ENCODE results near the gene TMEM187. TPM values are rescaled to one million over a fixed set of nuclear protein-coding genes. Genes with fewer than 3 reads are reported as not detected.

Gene TMEM187, protein sequence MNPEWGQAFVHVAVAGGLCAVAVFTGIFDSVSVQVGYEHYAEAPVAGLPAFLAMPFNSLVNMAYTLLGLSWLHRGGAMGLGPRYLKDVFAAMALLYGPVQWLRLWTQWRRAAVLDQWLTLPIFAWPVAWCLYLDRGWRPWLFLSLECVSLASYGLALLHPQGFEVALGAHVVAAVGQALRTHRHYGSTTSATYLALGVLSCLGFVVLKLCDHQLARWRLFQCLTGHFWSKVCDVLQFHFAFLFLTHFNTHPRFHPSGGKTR
- 1 to 10 TPM; 3.6 to 6.9 (median 6.1) TPM for total RNA-seq

DNA sequence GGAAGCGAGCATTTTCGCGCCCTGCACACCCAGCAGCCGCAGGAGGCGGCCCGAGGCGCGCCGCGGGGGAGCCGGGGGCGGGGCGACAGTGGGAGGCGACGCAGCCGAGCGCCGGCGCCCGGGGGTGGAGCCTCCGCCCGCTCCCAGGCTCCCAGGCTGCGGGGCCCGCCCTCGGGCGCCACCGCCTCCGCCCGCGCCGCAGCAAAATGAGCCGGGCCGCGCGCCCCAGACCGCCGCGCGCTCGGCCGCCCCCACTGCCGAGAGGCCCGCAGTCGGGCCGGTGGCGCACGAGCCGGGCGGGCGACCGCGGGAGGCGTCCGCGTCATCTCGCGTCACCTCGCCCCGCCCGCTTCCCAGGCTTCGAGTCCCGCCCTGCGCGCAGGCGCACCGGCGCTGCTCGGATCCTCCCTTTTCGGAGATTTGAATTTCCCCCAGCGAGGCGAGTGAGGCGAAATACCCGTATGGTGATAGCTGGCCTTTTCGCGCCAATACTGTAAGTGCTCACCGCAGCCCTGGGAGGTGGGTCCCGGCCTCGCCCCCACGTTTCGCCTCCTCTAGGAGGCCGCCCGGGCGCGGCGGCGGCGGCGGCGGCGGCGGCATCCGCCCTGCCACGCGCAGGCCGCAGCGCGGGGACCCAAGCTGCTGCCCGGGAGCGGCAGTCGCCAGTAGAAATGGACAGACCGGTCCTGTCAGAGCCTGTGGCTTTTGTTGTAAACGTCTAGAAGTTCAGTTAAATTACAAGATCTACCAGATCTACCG lies at the start of gene TMEM187:
Gene TMEM187 (plus strand): TSS at position 387 of the 759 bp plus-strand sequence. CDS start 9,309 bp downstream, outside the sequence.
- WGBS: 18% methylated on average over 17 of the region's 103 CpGs
- intact Hi-C loops (cut with DNase I): no loop called here
- TF ChIP-seq POLR2AphosphoS5 (IDR thresholded peaks at IDR 0.05): peak; percentile 69 to 70
- TF ChIP-seq, protein P1, sequence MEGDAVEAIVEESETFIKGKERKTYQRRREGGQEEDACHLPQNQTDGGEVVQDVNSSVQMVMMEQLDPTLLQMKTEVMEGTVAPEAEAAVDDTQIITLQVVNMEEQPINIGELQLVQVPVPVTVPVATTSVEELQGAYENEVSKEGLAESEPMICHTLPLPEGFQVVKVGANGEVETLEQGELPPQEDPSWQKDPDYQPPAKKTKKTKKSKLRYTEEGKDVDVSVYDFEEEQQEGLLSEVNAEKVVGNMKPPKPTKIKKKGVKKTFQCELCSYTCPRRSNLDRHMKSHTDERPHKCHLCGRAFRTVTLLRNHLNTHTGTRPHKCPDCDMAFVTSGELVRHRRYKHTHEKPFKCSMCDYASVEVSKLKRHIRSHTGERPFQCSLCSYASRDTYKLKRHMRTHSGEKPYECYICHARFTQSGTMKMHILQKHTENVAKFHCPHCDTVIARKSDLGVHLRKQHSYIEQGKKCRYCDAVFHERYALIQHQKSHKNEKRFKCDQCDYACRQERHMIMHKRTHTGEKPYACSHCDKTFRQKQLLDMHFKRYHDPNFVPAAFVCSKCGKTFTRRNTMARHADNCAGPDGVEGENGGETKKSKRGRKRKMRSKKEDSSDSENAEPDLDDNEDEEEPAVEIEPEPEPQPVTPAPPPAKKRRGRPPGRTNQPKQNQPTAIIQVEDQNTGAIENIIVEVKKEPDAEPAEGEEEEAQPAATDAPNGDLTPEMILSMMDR (IDR thresholded peaks at IDR 0.05): no peak

DNA sequence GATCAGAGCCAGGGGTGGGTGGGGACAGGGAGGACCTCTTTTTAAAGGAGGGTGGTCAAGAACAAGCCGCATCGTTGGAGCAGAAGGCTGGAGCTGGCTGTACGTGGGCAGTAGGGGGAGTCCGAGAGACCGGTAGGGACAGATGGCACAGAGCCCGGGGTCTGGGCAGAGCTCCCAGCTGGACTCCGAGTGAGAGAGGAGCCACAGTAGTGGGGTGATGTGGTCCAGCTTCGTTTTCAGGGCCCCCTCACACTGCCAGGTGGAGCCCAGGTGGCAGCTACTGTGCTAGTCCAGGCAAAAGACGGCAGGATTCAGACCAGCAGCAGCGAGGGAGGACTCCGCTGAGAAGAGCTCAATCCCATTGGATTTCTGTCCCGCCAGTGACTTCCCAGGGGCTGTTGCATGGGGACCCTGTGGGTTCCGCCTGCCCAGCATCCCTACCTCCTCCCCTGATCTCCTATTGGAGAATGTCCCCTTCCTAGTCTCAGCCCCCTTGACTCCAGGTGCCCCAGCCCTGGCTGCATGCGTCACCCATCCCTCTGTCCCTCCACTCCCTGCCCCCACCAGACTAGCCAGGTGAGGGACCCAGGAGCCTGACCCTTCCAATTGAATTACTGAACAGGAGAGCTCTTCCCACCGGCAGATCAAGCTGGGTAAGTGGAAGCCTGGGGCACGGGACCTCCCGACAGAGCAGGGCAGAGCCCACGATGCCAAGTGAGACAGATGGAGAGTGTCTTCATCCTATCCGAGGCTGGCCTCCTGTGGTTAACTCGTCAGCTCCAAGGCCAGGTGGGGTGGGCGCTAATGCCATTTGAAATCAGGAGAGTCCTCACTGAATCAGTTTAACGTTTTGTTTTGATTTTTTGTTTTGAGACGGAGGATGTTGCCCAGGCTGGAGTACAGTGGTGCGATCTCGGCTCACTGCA lies 49.4 kb upstream of the TMEM187 start:
- DNase-seq (ENCODE audit: extremely low spot score): no peak
- TF ChIP-seq POLR2A (IDR thresholded peaks at IDR 0.05; ENCODE audit: low read depth) (no peak), POLR2AphosphoS5 (IDR thresholded peaks at IDR 0.05) (peak in 1 of 2 donors; percentile 47), EP300 (IDR thresholded peaks at IDR 0.05) (no peak)
- TF ChIP-seq, protein P1 (IDR thresholded peaks at IDR 0.05): peak; percentile 36 to 65 (median 42)
- H3K4me3 ChIP-seq: no peak overlapping the region
- H3K36me3 ChIP-seq: no peaks in the 10 kb centered on the region
- 62% methylated on average over 14 of the region's 25 CpGs for WGBS
- H3K9me3 ChIP-seq: no peaks in the 10 kb centered on the region
- peak overlapping the region in 2 of 4 donors; percentile 16 to 30 for H3K27ac ChIP-seq (replicated peaks in 1 of 4)
- H3K27me3 ChIP-seq: no peaks in the 10 kb centered on the region
- intact Hi-C loops (cut with DNase I): no loop called here
- peaks cover 38 to 73% (median 62%) of the 10 kb centered on the region in 4 donors for H3K4me1 ChIP-seq

More for the DNA sequence above, at the start of gene TMEM187:
- peak within 1 kb of the TSS; percentile 65 to 81 (median 72) for H3K4me3 ChIP-seq
- peaks cover 35 to 45% (median 42%) of the 10 kb centered on the region in 4 donors for H3K4me1 ChIP-seq
- peak; percentile 96 for DNase-seq (ENCODE audit: extremely low spot score)
- H3K36me3 ChIP-seq: no peaks in the 10 kb centered on the region
- peak within 1 kb of the TSS; percentile 95 to 99 (median 98) for H3K27ac ChIP-seq (replicated peaks in 1 of 4)
- H3K9me3 ChIP-seq: no peaks in the 10 kb centered on the region
- no peaks in the 10 kb centered on the region for H3K27me3 ChIP-seq

DNA sequence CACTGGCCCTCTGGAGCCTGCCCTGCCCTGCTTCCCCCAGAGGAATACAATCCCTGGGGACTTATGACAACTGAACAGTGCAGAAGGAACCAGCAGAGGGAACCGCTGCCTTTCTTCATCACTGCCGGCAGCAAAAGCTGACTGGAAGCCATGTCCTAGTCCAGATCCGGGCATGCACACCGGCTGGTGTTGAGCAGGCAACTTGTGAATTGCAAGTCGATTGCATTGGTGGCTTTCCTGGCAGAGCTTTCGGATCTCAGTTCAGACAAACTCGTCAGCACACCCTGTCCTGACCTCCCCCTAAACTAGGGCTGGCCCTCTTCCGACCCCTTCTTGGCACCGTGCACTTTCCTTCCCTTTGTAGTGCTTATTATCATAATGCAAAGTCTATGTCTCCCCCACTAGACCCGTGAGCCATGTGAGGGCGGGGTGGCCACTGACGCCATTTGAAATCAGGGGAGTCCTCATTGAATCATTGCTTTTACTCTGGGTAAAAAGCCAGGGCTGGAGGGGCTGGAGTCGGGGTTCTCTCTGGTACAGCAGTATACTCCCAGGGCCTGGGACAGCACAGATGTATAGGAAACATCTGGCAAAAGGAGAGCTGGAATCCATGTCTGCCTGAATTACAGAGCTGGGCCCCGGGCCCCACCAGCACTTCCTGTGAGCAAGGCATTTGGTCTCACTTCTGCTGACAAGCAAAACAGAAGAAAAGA lies 48.2 kb upstream of the TMEM187 start:
- Histone ChIP-seq H3K36me3 (peaks cover 0 to 2% (median 0%) of the 10 kb centered on the region in 4 donors), H3K4me3 (peak overlapping the region in 1 of 4 donors; percentile 69), H3K9me3 (no peaks in the 10 kb centered on the region), H3K27ac (replicated peaks in 1 of 4) (peak overlapping the region in 3 of 4 donors; percentile 16 to 59 (median 41)), H3K27me3 (no peaks in the 10 kb centered on the region), H3K4me1 (peaks cover 47 to 81% (median 71%) of the 10 kb centered on the region in 4 donors)
- TF ChIP-seq, protein P1 (IDR thresholded peaks at IDR 0.05): peak in 2 of 3 experiments; percentile 11 to 18
- TF ChIP-seq POLR2AphosphoS5 (IDR thresholded peaks at IDR 0.05): peak; percentile 19 to 44
- TF ChIP-seq EP300 (IDR thresholded peaks at IDR 0.05): no peak
- no peak for TF ChIP-seq POLR2A (IDR thresholded peaks at IDR 0.05; ENCODE audit: low read depth)
- WGBS: 43% methylated on average over 10 of the region's 14 CpGs
- no peak for DNase-seq (ENCODE audit: extremely low spot score)
- intact Hi-C loops (cut with DNase I): no loop called here

DNA sequence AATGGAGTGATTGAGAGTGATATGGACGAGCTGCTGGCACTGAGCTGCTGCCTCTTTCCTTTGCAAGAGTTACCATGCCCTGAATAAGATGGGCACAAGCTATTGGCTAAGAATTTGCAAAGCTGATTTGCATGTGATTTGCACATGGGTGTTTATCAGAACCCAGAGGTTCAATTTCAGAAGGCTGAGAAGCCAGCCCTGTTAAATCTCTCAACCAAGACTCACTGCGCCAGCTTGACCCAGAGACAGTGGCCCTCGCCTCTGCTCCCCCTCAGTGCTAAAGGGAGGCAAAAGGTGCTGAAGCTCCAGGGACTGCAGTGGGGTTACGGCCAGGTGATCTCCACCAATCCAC lies 47.2 kb upstream of the TMEM187 start:
- Histone ChIP-seq H3K27ac (replicated peaks in 1 of 4) (peak overlapping the region in 3 of 4 donors; percentile 94 to 97 (median 97)), H3K27me3 (no peaks in the 10 kb centered on the region), H3K4me1 (peaks cover 49 to 87% (median 71%) of the 10 kb centered on the region in 4 donors), H3K9me3 (no peaks in the 10 kb centered on the region), H3K4me3 (peak overlapping the region; percentile 59 to 69 (median 63)), H3K36me3 (peaks cover 0 to 13% (median 6%) of the 10 kb centered on the region in 4 donors)
- intact Hi-C loops (cut with DNase I): no loop called here
- 89% methylated on average over 4 of the region's 4 CpGs for WGBS
- DNase-seq (ENCODE audit: extremely low spot score): no peak
- TF ChIP-seq POLR2A (IDR thresholded peaks at IDR 0.05; ENCODE audit: low read depth) (no peak), POLR2AphosphoS5 (IDR thresholded peaks at IDR 0.05) (no peak), EP300 (IDR thresholded peaks at IDR 0.05) (no peak)
- TF ChIP-seq, protein P1 (IDR thresholded peaks at IDR 0.05): no peak
